GM21825 (cell line): Measurements from ENCODE around the gene EFNA1.
"Not testable (repeated sequence)": the region's sequence is repeated elsewhere in the genome, so short reads cannot be mapped to it uniquely, and the experiment has no call there.

Source experiments
- ATAC-seq: cut with Tn5 transposase; IDR thresholded peaks from one replicate; pipeline ENCODE4 v1.9.1; 2021; ENCODE audit warnings: mild to moderate bottlenecking, moderate library complexity; ENCODE audit not compliant: unreplicated experiment

The EFNA1 gene

DNA sequence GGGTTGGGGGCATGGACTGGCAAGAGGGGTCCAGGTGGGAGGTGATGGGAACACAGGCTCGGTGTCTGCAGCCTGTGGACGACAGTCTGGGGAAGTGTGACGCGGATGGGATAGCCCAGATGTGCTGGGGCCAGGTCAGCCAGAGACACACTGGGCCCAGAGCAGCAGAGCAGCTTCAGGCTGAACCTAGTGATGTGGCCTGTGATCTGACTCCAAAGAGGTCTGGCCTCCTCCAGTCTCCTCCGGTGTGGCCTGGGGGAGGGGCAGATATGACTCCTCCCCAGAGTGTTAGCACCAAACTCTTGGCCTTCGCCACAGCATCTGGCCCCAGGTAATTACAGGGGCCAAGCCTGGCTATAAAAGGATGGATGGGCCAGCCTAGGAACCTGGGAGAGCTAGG is 35.5 kb upstream of the EFNA1 start:
- no peak for ATAC-seq

DNA sequence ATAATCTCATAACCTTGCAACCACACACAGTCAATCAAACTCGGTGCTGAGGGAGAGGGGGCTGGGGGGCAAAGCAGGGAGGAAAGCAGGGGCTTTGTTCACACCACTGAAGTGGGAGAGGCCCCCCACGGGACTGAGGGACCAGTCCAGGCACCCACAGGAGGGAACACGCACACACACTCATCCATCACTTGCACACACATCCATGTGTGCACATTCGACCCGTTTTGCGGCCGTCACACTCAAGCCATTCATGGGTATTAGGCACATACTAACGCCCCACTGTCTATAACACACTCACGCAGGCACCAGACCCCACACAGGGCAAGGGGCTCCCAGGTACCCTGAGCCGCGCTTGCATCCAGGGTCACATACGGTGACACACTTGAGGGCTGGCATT is 35.0 kb upstream of the EFNA1 start:
- no peak for ATAC-seq

GRCh38 chr1:155093911-155094621 is 33.6 kb upstream of the EFNA1 start:
- ATAC-seq, result no peak

DNA sequence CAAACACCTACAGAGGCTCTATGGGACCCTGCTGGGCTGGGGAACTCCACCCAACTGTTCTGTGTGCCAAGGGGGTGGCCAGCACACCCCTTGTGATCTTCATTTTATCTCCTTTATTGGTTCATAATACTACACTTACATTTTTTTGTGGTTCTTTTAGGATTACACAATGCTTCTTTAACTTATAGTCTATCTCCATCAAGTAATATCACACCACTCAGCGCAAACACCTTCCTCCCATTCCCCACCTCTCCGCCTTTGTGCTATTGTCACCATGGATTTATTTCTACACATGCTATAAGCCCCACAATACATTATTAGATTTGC is 33.1 kb upstream of the EFNA1 start:
- no peak for ATAC-seq

DNA sequence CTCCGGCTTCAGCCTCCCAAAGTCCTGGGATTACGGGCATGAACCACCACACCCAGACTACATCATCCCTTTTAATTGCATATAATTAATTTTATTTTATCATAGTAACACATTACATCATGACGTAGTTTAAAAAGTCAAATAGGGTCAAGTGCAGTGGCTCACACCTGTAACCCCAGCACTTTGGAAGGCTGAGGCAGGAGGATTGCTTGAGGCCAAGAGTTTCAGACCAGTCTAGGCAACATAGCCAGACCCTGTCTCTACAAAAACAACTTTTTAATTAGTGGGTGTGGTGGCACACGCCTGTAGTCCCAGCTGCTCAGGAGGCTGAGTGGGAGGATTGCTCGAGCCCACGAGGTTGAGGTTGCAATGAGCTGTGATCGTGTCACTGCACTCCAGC is 28.3 kb upstream of the EFNA1 start:
- ATAC-seq, result no peak

DNA sequence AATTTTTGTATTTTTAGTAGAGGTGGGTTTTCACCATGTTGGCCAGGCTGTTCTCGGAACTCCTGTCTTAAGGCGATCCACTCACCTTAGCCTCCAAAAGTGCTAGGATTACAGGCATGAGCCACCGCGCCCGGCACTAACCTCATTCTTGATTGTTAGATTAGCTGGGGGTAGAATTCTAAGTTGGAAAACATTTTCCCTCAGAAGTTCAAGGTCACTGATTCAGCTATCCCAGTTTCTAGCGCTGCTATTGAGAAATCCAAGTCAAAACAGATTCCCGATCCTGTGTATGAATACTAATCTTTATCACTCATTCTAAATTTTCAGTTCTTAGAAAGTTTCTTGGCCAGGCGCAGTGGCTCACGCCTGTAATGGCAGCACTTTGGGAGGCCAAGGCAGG is 24.4 kb upstream of the EFNA1 start:
- no peak for ATAC-seq

DNA sequence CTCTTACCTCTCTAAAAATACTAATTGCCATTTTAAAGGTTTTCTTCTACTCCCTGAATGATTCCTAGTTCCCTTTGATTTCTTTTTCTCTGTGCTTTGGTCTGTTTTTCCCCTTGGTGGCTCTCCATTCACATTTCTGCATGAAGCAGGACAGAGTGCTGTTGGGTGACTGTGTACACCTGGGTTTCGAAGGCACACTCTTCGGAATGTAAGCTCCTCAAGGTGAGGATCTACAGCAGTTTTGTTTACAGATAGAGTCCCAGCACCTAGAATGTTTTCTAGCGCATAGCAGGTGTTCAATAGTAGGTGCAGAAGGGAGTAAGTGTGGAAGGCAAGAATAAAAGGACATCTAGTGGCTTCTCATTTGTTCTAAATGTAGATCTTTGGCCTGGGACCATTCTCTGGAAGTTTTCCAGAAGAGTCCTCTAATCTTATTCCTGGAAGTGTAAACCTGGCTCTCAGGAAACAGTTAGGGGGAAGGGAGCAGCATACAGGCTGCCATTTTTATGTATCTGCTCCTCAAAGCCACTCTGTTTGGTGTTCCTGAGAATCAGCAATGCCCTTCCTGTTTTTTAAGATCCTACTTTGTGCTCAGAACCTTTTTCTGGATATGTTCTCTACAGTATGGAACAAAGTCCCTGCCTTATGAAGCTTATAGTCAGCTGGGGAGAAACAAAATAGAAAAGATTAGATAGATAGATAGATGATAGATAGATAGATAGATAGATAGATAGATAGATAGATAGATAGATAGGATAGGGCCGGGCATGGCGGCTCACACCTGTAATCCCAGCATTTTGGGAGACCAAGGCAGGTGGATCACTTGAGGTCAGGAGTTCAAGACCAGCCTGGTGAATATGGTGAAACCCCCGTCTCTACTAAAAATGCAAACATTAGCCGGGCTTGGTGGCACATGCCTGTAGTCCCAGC is 22.8 kb upstream of the EFNA1 start:
- no peak for ATAC-seq

DNA sequence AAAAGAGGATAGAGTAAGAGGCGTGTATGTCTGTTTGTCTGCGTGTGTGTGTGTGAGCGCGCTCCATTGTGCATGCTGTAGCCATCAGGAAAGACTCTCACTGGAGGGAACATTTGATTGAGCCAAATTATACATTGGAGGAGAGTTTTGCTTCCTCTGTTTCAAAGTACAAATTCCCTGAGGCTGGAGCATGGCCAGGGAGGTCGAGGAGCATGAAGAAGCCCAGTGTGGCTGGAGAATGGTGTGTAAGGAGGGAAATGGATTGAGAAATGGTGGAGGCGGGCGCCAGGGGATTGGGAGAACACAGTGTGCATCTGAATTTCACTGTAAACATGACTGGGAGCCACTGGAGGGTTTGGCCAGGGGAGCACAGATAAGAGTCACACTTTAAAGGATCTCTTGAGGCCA is 22.1 kb upstream of the EFNA1 start:
- ATAC-seq, result no peak

- ATAC-seq, result no peak
Observed at GRCh38 chr1:155106862-155107261, 20.8 kb upstream of the EFNA1 start.

GRCh38 chr1:155107309-155108264 is 20.1 kb upstream of the EFNA1 start:
- ATAC-seq, result no peak

DNA sequence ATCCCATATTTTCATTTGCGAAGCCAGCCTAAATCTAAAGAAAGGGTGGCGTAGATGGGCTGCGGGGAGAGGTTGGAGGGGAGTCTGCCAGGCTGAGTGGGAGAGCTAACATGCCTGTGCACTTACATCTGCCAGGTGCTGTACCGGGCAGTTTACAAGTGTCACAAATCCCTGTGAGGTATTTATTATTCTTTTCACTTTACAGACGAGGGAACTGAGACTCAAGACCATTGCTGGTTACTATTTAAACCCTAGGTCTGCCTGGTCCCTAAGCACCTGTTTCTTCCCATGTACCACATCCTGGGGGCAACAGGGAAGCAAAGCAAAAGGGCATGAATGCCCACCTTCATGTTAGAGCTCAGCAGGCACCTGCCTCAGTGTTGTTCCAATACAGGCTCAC is 19.4 kb upstream of the EFNA1 start:
- no peak for ATAC-seq

DNA sequence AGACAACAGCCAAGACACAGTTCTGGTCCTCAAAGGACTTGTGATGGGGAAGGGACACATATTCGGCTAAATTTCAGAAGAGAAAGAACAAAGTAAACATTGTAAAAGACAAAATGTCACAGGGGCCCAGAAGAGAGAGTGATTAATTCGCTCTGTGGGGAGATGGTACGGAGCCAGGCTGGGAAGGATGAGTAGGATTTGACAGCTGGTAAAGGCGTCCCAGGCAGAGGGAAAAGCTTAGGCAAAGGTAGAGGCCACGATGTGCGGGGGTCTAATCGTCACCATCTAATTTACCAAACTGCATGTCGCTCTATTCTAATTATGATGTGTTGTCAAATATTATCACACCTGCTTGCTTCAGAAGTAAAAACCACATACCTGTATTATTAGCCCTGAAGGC is 17.3 kb upstream of the EFNA1 start:
- ATAC-seq, result no peak

DNA sequence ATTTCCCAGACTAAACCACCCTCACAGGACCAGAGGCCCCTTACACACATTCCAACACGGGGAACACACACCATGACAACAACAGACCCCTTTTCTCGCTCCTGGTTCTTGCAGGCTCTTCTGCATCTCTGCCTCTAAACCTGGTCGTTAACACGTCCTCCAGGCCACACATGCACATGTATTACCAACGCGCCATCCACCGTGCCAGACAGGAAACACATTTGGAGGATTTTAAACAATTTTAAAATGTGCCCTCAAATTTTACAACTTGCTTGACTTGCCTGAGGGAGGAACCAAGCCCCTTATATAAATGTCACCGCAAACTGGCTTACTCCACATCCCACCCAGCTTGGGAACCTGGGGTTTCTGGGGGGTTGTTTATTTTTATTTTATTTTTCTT is 16.9 kb upstream of the EFNA1 start:
- no peak for ATAC-seq

DNA sequence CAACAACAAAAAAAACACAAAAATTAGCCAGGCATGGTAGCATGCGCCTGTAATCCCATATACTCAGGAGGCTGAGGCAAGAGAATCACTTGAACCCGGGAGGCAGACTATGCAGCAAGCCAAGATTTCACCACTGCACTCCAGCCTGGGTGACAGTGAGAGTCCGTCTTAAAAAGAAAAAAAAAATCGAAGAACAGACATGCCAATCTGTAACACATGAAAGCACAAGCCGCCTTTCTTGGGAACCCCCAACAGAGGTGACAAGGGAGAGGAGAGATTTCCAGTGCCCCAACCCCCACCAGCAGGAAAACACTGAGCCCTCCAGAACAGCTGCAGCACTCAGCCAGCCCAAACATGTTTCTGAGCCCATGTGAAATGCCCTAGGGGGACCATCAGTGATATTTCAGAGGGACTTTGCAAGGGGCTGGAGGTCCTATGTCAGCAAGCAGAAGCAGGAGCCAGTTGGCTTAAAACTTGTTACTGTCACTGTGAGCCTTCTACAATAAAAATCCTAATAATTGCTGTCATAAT is 14.2 kb upstream of the EFNA1 start:
- no peak for ATAC-seq

DNA sequence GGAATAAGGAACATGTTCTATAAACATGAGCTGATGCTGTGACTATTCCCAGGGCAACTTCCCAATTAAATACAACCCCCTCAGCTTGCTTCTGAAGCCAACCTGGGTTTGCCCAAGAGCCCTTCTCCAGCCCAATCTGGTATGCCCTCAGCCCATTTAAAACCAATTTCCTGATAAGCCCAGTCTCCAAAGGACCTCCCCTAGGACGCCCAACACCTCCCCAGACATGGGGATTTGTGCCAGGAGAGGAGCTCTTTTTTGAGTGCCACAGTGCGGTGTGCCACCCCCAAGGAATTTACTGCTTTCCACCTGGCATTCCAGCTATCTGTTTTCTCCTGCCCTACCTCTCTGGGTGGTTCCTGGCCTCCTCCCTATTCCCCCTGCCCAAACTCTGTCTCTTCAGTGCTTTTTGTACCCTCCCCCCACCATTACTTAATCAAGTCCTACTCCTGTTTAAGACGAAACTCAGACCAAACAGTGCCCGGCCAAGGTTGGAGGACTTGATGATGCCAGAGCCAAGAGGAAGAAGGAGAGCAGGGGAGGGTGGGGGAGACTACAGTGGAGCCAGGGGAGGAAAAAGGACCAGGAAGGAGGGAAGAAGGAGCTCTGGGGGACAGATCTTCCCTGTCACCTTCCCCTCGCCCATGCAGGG is 11.4 kb upstream of the EFNA1 start:
- ATAC-seq, result no peak

DNA sequence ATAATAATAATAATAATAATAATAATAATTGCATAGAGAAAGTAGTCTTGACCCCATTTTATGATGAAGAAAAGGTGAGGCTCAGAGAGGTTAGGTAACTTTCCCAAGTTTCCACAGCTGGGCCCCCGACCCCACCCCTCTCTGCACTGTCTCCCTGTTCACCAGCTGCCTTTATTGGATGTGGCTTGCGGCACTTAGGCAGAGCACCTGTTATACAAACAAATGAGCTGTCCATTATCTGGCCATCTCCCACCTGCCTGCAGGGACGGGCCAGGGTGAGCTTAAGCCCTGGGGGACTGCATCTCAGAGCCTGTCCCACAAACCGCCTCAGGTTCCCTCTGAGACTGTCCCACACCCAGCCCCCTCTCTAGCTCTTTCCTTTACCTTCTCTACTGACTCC is 10.1 kb upstream of the EFNA1 start:
- ATAC-seq, result no peak

DNA sequence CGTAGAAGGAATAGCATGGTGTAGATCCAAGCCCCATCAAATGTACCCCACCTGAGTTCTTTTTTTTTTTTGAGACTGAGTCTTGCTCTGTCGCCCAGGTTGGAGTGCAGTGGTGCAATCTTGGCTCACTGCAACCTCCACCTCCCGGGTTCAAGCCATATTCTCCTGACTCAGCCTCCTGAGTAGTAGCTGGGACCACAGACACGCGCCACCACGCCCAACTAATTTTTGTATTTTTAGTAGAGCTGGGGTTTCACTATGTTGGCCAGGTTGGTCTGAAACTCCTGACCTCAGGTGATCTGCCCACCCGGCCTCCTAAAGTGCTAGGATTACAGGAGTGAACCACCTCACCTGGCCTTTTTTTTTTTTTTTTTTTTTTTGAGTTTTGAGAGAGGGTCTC is 9.6 kb upstream of the EFNA1 start:
- not testable (repeated sequence) for ATAC-seq

GRCh38 chr1:155120253-155120652 is 7.4 kb upstream of the EFNA1 start:
- no peak for ATAC-seq

GRCh38 chr1:155121249-155121648 is 6.4 kb upstream of the EFNA1 start:
- ATAC-seq, result no peak

- ATAC-seq, result no peak
Observed at GRCh38 chr1:155122308-155122707, 5.4 kb upstream of the EFNA1 start.

DNA sequence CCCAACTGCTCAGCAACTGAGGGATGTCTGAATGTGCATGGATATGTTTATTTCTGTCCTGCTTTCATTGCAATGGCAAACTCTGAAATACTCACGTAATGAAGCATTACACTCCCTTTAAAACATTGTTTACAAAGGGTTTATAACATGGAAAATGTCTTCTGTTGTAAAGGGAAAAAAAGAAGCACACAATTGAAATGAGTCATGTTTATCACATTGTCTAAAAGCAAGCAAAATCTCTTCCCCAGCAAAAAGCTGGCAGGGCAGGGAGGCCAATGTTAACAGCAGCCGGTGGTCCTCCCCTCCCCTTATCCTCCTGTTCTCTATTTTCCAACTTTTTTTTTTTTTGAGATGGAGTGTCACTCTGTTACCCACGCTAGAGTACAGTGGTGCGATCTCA is 3.9 kb upstream of the EFNA1 start:
- no peak for ATAC-seq
